ENCODE results near the gene SLCO3A1. TPM values are rescaled to one million over a fixed set of nuclear protein-coding genes. Genes with fewer than 3 reads are reported as not detected.

SLCO3A1 gene
- total and polyA plus RNA-seq, 12 donors: 33.9 to 57.2 (median 46.4) TPM

DNA sequence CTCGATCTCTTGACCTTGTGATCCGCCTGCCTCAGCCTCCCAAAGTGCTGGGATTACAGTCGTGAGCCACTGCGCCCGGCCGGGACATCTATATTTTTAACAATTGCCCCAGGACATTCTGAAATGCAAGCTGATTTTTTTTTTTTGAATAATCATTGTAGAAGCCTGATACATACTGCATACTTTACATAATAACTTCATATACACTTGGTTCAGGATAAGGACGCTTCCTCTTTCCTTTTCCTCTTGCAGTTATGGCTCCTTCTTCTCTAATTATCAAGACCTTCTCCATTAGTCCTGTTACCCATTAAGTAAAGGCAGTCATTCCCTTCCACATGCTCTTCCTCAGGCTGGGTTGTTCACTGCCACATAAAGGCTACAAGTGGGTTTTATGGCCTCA is 58.3 kb downstream of the SLCO3A1 start:
- 95 to 98% methylated on average over 7 of the region's 7 CpGs for WGBS, 2 donors
- intact Hi-C loops (cut with DNase I): no loop called here
- DNase-seq (no peak), ATAC-seq (no peak)
- Histone ChIP-seq H3K4me3 (no peak overlapping the region), H3K36me3 (peaks cover 0 to 20% (median 8%) of the 10 kb centered on the region in 9 donors), H3K9me3 (no peaks in the 10 kb centered on the region), H3K4me1 (peaks cover 9 to 44% (median 23%) of the 10 kb centered on the region in 9 donors), H3K27me3 (no peaks in the 10 kb centered on the region), H3K27ac (no peak overlapping the region)
- TF ChIP-seq, protein P1, sequence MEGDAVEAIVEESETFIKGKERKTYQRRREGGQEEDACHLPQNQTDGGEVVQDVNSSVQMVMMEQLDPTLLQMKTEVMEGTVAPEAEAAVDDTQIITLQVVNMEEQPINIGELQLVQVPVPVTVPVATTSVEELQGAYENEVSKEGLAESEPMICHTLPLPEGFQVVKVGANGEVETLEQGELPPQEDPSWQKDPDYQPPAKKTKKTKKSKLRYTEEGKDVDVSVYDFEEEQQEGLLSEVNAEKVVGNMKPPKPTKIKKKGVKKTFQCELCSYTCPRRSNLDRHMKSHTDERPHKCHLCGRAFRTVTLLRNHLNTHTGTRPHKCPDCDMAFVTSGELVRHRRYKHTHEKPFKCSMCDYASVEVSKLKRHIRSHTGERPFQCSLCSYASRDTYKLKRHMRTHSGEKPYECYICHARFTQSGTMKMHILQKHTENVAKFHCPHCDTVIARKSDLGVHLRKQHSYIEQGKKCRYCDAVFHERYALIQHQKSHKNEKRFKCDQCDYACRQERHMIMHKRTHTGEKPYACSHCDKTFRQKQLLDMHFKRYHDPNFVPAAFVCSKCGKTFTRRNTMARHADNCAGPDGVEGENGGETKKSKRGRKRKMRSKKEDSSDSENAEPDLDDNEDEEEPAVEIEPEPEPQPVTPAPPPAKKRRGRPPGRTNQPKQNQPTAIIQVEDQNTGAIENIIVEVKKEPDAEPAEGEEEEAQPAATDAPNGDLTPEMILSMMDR (IDR thresholded peaks at IDR 0.05): no peak

DNA sequence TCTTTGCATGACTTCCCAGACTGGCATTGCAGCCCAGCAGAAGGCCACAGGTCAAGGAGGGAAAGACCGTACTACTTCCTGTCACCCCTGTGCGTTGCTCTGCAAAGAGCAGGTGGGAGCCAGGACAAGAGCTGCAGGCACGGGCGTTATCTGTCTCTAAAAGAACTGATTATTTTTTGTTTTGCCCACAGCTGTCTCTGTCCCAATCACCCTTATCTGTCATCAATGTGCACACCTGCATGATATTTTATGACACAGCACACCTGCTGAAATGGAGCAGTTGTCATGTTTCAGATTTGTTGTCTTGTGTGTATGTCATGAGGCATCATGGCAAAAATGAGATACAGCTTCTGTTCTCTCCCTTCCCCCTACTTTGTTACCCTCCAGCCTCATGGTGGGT is 58.8 kb downstream of the SLCO3A1 start:
- TF ChIP-seq, protein P1 (IDR thresholded peaks at IDR 0.05): no peak
- DNase-seq (no peak), ATAC-seq (no peak)
- Histone ChIP-seq H3K27ac (no peak overlapping the region), H3K9me3 (no peaks in the 10 kb centered on the region), H3K36me3 (peaks cover 0 to 25% (median 10%) of the 10 kb centered on the region in 9 donors), H3K27me3 (no peaks in the 10 kb centered on the region), H3K4me1 (peaks cover 9 to 45% (median 24%) of the 10 kb centered on the region in 9 donors), H3K4me3 (no peak overlapping the region)
- intact Hi-C loops (cut with DNase I): no loop called here
- 57 to 62% methylated on average over 4 of the region's 4 CpGs for WGBS, 2 donors

DNA sequence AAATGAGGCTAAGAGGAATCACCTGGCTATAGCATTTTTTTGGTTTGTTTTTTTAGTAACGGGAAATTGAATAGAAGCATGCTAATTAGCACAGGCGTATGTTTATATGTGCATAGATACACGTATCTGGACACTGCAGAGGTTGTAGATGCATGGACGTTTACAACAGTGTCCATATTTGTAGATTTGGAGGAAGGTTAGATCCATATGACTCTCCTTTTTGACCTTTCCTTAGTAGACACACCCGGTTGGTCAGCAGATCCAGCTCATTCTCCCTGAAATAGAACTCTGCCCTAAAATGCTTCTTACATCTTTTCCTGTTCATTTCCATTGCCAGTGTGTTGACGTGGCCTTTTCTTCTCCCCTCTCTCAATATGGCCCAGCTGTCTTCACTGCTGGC is 60.1 kb downstream of the SLCO3A1 start:
- TF ChIP-seq, protein P1 (IDR thresholded peaks at IDR 0.05): no peak
- Histone ChIP-seq H3K36me3 (peaks cover 0 to 26% (median 10%) of the 10 kb centered on the region in 9 donors), H3K27me3 (no peaks in the 10 kb centered on the region), H3K4me3 (no peak overlapping the region), H3K27ac (peak overlapping the region in 1 of 10 donors; percentile 44), H3K9me3 (no peaks in the 10 kb centered on the region), H3K4me1 (peaks cover 9 to 58% (median 37%) of the 10 kb centered on the region in 9 donors)
- DNase-seq: no peak
- WGBS, 2 donors: 55 to 60% methylated on average over 6 of the region's 6 CpGs
- intact Hi-C loops (cut with DNase I): no loop called here
- ATAC-seq: peak in 4 of 8 donors; percentile 18 to 53 (median 32)

DNA sequence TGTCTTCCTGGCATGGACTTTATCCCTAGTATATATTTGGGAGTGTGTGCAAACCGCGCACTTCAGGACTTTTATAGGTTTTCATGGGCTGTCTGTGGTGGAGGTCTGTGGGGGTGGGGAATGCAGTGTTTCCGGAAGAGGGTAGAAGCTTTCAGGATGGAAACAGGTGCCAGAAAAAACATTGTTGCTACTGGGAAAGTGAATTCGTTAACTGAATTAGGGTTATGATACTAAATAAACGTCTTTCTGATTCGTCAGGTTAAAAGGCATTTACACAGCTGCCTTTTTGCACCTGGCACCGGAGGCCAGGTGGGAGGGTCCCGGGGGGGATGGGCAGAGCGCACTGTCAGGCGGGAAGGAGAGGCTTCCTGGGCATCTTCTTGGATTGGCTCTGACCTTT is 62.1 kb downstream of the SLCO3A1 start:
- Histone ChIP-seq H3K4me1 (peaks cover 14 to 73% (median 53%) of the 10 kb centered on the region in 9 donors), H3K27ac (no peak overlapping the region), H3K27me3 (no peaks in the 10 kb centered on the region), H3K9me3 (no peaks in the 10 kb centered on the region), H3K4me3 (no peak overlapping the region), H3K36me3 (peaks cover 0 to 20% (median 10%) of the 10 kb centered on the region in 9 donors)
- WGBS, 2 donors: 74 to 76% methylated on average over 10 of the region's 10 CpGs
- intact Hi-C loops (cut with DNase I): loop anchor here in 1 of 10 donors (5.0 kb wide), 1 partner anchor 43 kb away; no protein-coding TSS in a partner anchor
- ATAC-seq: no peak
- DNase-seq: no peak
- TF ChIP-seq, protein P1 (IDR thresholded peaks at IDR 0.05): no peak

Data from heart right ventricle (tissue), 16 donors.